ENCODE results near the gene ZNF627. TPM values are rescaled to one million over a fixed set of nuclear protein-coding genes. Genes with fewer than 3 reads are reported as not detected.
"Not testable (repeated sequence)": the region's sequence is repeated elsewhere in the genome, so short reads cannot be mapped to it uniquely, and the experiment has no call there.

Gene ZNF627
- total RNA-seq, 2 donors from 2014 or later: 8.1 to 8.5 TPM

DNA sequence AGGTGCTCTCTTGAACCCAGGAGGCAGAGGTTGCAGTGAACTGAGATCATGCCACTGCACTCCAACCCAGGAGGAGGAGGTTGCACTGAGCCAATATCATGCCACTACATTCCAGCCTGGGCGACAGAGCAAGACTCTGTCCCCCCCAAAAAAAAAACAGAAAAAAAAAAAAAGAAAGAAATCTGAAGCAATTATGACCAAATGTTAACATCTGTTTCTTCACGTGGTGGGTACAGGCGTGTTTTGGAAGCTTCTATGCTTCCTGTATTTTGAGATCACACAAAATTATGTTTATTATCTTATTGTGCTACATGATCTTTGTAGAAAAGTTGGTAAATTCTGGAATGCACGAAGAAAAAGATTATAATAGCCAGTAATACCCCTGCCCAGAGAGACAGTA, 17.2 kb upstream of the ZNF627 start:
- Mint-ChIP-seq H3K36me3 (ENCODE audit: insufficient read depth in 2 of 2) (peaks cover 1 to 3% of the 10 kb centered on the region in 2 donors), H3K27me3 (ENCODE audit: low read depth) (no peaks in the 10 kb centered on the region), H3K27ac (no peak overlapping the region), H3K4me3 (peak overlapping the region in 1 of 2 donors; percentile 14), H3K4me1 (ENCODE audit: low read depth) (peaks cover 46% of the 10 kb centered on the region), H3K9me3 (no peaks in the 10 kb centered on the region)
- no peak for DNase-seq
- ATAC-seq (replicated peaks in 1 of 2): no peak

DNA sequence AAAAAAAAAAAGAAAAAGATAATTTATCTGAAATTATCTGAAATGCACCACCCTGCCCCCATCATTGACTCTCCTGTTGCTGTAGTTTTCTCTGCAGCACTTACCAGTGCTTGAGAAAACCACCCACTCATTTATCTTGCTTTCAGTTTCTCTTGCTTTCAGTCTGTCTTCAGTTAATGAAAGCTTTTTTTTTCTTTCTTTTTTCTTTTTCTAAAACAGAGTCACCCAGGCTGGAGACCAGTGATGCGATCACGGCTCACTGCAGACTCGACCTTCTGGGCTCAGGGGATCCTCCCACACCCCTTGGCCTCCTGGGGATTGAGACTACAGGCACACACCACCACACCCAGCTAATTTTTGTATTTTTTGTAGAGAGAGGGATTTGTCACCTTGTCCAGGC, 15.5 kb upstream of the ZNF627 start:
- ATAC-seq (replicated peaks in 1 of 2) (peak; percentile 85 to 91), DNase-seq (peak; percentile 51 to 55)
- H3K27ac Mint-ChIP-seq: peak overlapping the region; percentile 74
- peak overlapping the region; percentile 83 to 92 for H3K4me3 Mint-ChIP-seq
- peaks cover 47% of the 10 kb centered on the region for H3K4me1 Mint-ChIP-seq (ENCODE audit: low read depth)
- H3K9me3 Mint-ChIP-seq: no peaks in the 10 kb centered on the region
- H3K36me3 Mint-ChIP-seq (ENCODE audit: insufficient read depth in 2 of 2): peaks cover 0 to 1% of the 10 kb centered on the region in 2 donors
- H3K27me3 Mint-ChIP-seq (ENCODE audit: low read depth): no peaks in the 10 kb centered on the region

DNA sequence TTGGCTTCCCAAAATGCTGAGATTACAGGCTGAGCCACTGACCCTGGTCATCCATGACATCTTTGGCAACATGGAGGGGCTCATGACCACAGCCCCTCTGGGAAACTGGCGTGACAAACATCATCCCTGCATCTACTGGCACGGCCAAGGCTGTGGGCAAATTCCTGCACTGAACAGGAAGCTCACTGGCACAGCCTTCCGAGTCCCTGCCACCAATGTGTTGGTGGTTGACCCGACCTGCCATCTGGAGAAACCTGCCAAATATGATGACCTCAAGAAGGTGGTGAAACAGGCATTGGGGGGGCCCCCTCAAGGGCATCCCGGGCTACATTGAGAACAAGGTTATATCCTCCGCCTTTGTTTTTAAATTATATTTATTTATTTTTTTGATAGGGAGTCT, 11.0 kb upstream of the ZNF627 start:
- Mint-ChIP-seq H3K4me3 (no peak overlapping the region), H3K4me1 (ENCODE audit: low read depth) (peaks cover 38% of the 10 kb centered on the region), H3K27me3 (ENCODE audit: low read depth) (no peaks in the 10 kb centered on the region), H3K27ac (no peak overlapping the region), H3K36me3 (ENCODE audit: insufficient read depth in 2 of 2) (no peaks in the 10 kb centered on the region), H3K9me3 (no peaks in the 10 kb centered on the region)
- no peak for ATAC-seq (replicated peaks in 1 of 2)
- no peak for DNase-seq

DNA sequence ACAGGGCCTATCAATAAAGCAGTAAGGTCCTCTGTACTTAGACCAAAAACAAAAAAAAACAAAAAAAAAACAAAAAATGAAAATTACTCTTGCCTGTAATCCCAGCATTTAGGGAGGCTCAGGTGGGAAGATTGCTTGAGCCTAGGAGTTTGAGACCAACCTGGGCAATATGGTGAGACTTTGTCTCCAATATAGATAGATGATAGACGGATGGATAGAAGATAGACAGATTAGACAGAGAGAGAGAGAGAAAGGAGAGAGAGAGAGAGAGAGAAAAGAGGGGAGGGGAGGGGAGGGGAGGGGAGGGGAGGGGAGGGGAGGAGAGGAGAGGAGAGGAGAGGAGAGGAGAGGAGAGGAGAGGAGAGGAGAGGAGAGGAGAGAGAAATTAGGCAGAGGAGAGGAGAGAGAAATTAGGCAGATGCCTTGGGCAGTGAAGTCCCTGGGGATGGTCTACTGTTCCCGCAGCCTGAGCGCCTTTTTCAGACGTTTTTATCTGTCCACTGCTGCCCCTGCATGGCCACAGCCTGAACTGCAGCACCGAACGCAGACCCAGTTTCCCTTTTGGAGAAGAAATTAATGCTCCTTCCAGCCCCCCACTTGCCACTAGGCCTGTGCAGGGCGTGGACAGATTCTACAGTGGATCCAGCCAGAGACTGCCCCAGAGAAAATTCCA, 9.8 kb upstream of the ZNF627 start:
- Mint-ChIP-seq H3K4me1 (ENCODE audit: low read depth) (peaks cover 27% of the 10 kb centered on the region), H3K4me3 (peak overlapping the region in 1 of 2 donors; percentile 43), H3K9me3 (no peaks in the 10 kb centered on the region), H3K36me3 (ENCODE audit: insufficient read depth in 2 of 2) (no peaks in the 10 kb centered on the region), H3K27ac (no peak overlapping the region), H3K27me3 (ENCODE audit: low read depth) (no peaks in the 10 kb centered on the region)
- ATAC-seq (replicated peaks in 1 of 2) (peak; percentile 90 to 93), DNase-seq (peak; percentile 80 to 84)

DNA sequence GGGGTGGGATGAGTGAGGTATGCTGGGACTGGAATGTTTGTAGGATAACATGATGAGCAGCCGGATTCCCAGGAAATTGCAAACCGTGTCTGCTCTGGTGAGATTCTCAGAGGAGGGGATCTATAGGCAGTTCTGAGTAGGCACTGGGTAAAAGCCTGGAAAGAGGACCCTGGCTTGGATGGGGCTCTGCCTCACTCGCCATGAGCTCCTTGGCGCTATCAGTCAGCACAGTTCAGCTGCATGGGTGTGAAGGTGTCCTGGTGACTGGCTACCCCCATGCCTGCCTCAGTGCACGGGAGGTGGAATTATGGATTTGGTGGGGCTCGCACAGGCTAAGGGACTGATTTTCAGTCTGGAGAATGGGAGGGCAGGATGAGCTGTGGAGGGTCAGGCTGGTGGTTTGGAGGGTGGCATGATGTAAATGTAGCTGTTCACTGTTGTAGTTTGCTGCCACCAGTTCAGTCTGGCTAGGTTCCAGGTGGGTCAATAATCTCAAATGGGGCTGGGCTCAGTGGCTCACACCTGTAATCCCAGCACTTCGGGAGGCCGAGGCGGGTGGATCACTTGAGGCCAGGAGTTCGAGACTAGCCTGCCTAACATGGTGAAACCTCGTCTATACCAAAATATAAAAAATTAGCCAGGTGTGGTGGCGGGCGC, 9.2 kb upstream of the ZNF627 start:
- Mint-ChIP-seq H3K36me3 (ENCODE audit: insufficient read depth in 2 of 2) (no peaks in the 10 kb centered on the region), H3K27me3 (ENCODE audit: low read depth) (no peaks in the 10 kb centered on the region), H3K9me3 (no peaks in the 10 kb centered on the region), H3K4me1 (ENCODE audit: low read depth) (peaks cover 27% of the 10 kb centered on the region), H3K27ac (no peak overlapping the region), H3K4me3 (peak overlapping the region in 1 of 2 donors; percentile 43)
- ATAC-seq (replicated peaks in 1 of 2) (peak; percentile 21 to 32), DNase-seq (no peak)

DNA sequence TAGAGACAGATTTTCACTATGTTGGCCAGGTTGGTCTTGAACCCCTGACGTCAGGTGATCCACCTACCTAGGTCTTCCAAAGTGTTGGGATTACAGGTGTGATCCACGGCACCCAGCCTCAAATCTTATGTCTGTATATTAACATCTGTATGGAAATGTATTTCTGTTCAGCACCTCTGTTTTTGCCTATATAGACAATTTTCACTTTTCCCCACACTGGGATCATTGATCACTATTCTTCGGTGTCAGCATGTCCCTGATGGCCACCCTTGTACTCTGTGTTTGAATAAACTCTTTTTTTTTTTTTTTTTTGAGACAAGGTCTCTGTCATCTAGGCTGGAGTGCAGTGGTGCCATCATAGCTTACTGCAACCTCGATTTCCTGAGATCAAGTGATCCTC, 3.2 kb upstream of the ZNF627 start:
- DNase-seq: no peak
- H3K4me3 Mint-ChIP-seq: no peak overlapping the region
- ATAC-seq (replicated peaks in 1 of 2): no peak
- H3K36me3 Mint-ChIP-seq (ENCODE audit: insufficient read depth in 2 of 2): no peaks in the 10 kb centered on the region
- no peaks in the 10 kb centered on the region for H3K27me3 Mint-ChIP-seq (ENCODE audit: low read depth)
- H3K9me3 Mint-ChIP-seq: no peaks in the 10 kb centered on the region
- H3K27ac Mint-ChIP-seq: no peak overlapping the region
- H3K4me1 Mint-ChIP-seq (ENCODE audit: low read depth): peaks cover 14% of the 10 kb centered on the region

DNA sequence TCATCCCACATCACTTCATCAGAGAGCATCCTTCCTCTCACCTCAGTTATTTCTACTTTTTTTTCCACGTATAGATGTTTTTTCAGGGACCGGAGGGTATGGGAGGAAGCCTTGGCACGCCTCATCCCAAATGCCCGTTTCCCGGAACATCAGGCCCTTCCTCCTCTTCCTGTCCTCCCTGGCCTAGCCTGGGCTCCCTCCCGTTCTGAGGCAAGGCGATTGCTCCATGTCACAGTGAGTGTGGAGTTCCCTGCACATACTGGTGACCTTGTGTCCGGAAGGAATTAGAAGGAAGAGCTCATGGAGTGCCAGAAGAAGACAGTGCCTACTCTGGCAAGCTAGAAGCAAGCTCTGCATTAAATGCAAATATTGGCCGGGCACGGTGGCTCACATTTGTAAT, 1.1 kb upstream of the ZNF627 start:
- no peak for ATAC-seq (replicated peaks in 1 of 2)
- Mint-ChIP-seq H3K27ac (peak overlapping the region; percentile 19), H3K4me1 (ENCODE audit: low read depth) (peaks cover 31% of the 10 kb centered on the region), H3K36me3 (ENCODE audit: insufficient read depth in 2 of 2) (no peaks in the 10 kb centered on the region), H3K27me3 (ENCODE audit: low read depth) (no peaks in the 10 kb centered on the region), H3K9me3 (no peaks in the 10 kb centered on the region), H3K4me3 (no peak overlapping the region)
- no peak for DNase-seq

DNA sequence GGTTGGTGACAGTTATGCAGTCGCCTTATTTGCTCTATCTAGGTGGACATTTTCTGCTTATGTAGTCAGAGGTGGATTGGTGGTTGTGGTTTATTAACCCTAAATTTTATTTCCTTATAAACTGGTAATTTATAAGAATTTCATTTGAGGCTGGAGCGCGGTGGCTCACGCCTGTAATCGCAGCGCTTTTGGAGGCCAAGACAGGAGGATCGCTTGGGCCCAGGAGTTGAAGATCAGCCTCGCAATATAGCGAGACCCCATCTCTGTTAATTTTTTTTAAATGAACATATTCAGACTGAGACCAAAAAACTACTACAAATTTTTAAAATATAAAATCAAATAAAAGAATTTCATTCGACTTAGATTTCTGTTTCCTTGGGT, 810 bp downstream of the ZNF627 start:
- Mint-ChIP-seq H3K27ac (peak overlapping the region; percentile 10), H3K36me3 (ENCODE audit: insufficient read depth in 2 of 2) (peaks cover 2 to 3% of the 10 kb centered on the region in 2 donors), H3K4me1 (ENCODE audit: low read depth) (peaks cover 40% of the 10 kb centered on the region), H3K4me3 (peak overlapping the region; percentile 94), H3K9me3 (no peaks in the 10 kb centered on the region), H3K27me3 (ENCODE audit: low read depth) (no peaks in the 10 kb centered on the region)
- DNase-seq (no peak), ATAC-seq (replicated peaks in 1 of 2) (no peak)

DNA sequence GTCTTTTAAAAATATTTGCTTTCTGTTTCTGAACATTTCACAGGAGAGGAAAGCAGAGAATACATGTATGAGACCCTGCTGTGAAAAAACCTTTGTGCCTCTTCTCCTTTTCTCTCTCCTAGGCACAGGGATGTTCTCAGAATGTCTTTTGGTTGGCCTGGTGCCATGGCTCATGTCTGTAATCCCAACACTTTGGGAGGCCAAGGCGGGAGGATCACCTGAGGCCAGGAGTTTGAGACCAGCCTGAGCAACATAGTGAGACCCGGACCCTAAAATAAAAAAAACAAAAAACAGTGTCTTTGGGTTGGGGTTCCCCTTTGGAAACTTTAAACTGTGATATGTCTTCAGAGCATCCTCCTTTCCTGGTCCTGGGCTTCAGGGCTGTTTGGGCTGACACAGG, 1.5 kb downstream of the ZNF627 start:
- ATAC-seq (replicated peaks in 1 of 2) (no peak), DNase-seq (no peak)
- Mint-ChIP-seq H3K36me3 (ENCODE audit: insufficient read depth in 2 of 2) (peaks cover 2 to 4% of the 10 kb centered on the region in 2 donors), H3K9me3 (no peaks in the 10 kb centered on the region), H3K4me3 (peak overlapping the region; percentile 73 to 94), H3K27ac (peak overlapping the region; percentile 68), H3K4me1 (ENCODE audit: low read depth) (peaks cover 40% of the 10 kb centered on the region), H3K27me3 (ENCODE audit: low read depth) (no peaks in the 10 kb centered on the region)

DNA sequence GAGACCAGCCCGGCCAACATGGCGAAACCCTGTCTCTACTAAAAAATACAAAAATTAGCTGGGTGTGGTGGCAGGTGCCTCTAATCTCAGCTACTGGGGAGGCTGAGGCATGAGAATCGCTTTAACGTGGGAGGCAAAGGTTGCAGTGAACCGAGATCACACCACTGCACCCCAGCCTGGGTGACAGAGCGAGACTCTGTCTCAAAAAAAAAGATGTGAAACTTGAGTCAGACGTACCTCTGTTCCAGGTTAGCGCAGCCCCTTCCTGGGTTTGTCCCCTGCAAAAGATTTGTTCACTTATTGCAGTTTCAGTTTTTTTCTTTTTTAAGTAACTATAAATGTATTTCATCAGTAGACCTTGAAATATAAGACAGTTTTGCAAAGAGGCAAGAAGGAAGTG, 2.4 kb downstream of the ZNF627 start:
- H3K27ac Mint-ChIP-seq; DNase-seq; H3K27me3 Mint-ChIP-seq (ENCODE audit: low read depth); ATAC-seq (replicated peaks in 1 of 2); H3K9me3 Mint-ChIP-seq; H3K36me3 Mint-ChIP-seq (ENCODE audit: insufficient read depth in 2 of 2): not testable (repeated sequence)
- Mint-ChIP-seq H3K4me3 (peak overlapping the region in 1 of 2 donors; percentile 12), H3K4me1 (ENCODE audit: low read depth) (peaks cover 40% of the 10 kb centered on the region)

DNA sequence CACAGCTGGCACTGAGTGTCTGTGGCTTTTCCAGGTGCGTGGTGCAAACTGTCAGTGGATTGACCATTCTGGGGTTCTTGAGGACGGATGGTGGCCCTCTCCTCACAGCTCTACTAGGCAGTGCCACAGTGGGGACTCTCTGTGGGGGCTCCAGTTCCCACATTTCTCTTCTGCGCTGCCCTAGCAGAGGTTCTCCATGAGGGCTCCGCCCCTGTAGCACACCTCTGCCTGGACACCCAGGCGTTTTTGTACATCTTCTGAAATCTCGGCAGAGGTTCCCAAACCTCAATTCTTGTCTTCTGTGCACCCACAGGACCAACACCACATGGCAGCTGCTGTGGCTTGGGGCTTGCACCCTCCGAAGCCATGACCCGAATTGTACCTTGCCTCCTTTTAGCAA, 9.2 kb downstream of the ZNF627 start:
- ATAC-seq (replicated peaks in 1 of 2) (no peak), DNase-seq (no peak)
- no peak overlapping the region for H3K4me3 Mint-ChIP-seq
- H3K9me3 Mint-ChIP-seq: peaks cover 4 to 13% of the 10 kb centered on the region in 2 donors
- H3K4me1 Mint-ChIP-seq (ENCODE audit: low read depth): peaks cover 9% of the 10 kb centered on the region
- H3K27me3 Mint-ChIP-seq (ENCODE audit: low read depth): no peaks in the 10 kb centered on the region
- H3K36me3 Mint-ChIP-seq (ENCODE audit: insufficient read depth in 2 of 2): peaks cover 25 to 42% of the 10 kb centered on the region in 2 donors
- no peak overlapping the region for H3K27ac Mint-ChIP-seq

DNA sequence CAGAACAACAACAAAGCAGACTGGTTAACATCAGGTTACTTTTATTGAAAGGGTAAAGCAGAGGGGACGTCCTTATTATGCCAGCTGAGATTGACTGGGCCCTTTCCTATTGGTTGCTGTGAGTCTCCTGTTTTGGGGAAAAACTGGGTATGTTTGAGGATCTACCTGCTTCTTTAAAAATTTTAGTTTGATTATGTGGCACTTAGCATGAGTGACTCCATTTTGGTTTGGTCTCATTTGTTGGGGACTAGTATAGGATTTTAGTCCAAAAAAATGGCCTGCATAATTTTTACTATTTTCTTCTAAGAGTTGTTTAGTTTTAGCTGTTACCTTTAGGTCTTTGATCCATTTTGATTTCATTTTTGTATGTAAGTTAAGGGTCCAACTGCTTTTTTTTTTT, 14.4 kb downstream of the ZNF627 start:
- H3K4me1 Mint-ChIP-seq (ENCODE audit: low read depth): peaks cover 6% of the 10 kb centered on the region
- no peak for ATAC-seq (replicated peaks in 1 of 2)

DNA sequence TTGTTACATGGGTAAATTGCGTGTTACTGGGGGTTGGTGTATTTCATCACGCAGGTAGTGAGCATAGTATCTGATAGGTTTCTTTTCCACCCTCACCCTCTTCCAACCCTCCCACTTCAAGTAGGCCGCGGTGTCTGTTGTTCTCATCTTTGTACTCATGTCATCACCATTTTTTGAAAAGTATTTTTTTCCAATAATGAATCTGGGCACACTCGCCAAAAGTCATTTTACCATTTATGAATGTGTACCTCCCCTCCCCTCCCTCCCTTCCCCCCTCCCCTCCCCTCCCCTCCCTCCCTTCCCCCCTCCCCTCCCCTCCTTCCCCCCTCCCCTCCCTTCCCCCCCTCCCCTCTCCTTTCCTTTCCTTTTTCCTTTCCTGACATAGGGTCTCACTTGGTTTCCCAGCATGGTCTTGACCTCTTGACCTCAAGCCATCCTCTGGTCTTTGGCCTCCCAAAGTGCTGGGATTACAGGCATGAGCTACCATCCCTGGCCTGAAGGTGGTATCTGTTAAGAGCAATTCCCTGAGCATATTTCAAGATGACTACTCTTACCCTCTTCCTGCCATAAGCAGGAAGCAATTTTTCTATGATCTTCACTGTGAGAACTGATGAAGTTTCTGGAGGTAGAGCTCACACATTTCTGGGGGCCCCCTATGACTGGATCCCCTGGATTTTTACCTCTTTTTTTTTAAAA, 15.7 kb downstream of the ZNF627 start:
- peaks cover 24 to 32% of the 10 kb centered on the region in 2 donors for H3K36me3 Mint-ChIP-seq (ENCODE audit: insufficient read depth in 2 of 2)
- H3K27ac Mint-ChIP-seq: no peak overlapping the region
- DNase-seq (no peak), ATAC-seq (replicated peaks in 1 of 2) (no peak)
- H3K27me3 Mint-ChIP-seq (ENCODE audit: low read depth): no peaks in the 10 kb centered on the region
- peak overlapping the region in 1 of 2 donors; percentile 39 for H3K4me3 Mint-ChIP-seq
- peaks cover 6% of the 10 kb centered on the region for H3K4me1 Mint-ChIP-seq (ENCODE audit: low read depth)
- H3K9me3 Mint-ChIP-seq: peaks cover 8 to 13% of the 10 kb centered on the region in 2 donors

More for the DNA sequence above, 14.4 kb downstream of the ZNF627 start:
- Mint-ChIP-seq H3K27ac (no peak overlapping the region), H3K27me3 (ENCODE audit: low read depth) (no peaks in the 10 kb centered on the region), H3K4me3 (no peak overlapping the region), H3K9me3 (peaks cover 4 to 11% of the 10 kb centered on the region in 2 donors), H3K36me3 (ENCODE audit: insufficient read depth in 2 of 2) (peaks cover 21 to 32% of the 10 kb centered on the region in 2 donors)
- DNase-seq: no peak
